Mesodermal cell (in vitro differentiated cells): ENCODE results near the gene ARL5C. TPM values are rescaled to one million over a fixed set of nuclear protein-coding genes. Genes with fewer than 3 reads are reported as not detected.

Source experiments
- H3K27ac ChIP-seq: 2 replicates; pipeline ENCODE4 v1.7.0; 2013; ENCODE audit warnings: mild to moderate bottlenecking, low read depth, low read length, moderate library complexity; ENCODE audit not compliant: severe bottlenecking
- H3K36me3 ChIP-seq: 2 replicates; pipeline ENCODE4 v1.7.1; 2013; ENCODE audit warnings: mild to moderate bottlenecking, low read length, moderate library complexity; ENCODE audit not compliant: control insufficient read depth, insufficient read depth
- H3K4me1 ChIP-seq: one replicate; pipeline ENCODE4 v1.7.1; 2013; ENCODE audit warnings: mild to moderate bottlenecking, low read length; ENCODE audit not compliant: insufficient read depth, control insufficient read depth, poor library complexity, severe bottlenecking
- H3K4me3 ChIP-seq: 2 replicates; pipeline ENCODE4 v1.7.0; 2013; ENCODE audit warnings: low read length, control low read depth, mild to moderate bottlenecking; ENCODE audit not compliant: insufficient read depth, poor library complexity, severe bottlenecking; ENCODE audit errors: extremely low read depth
- H3K9me3 ChIP-seq: 2 replicates; pipeline ENCODE4 v1.7.1; 2013; ENCODE audit warnings: mild to moderate bottlenecking, low read length, moderate library complexity; ENCODE audit not compliant: control insufficient read depth
- WGBS, 2 experiments: methylation state at CpG; one replicate each; pipeline ENCODE4 v1.1.5; 2013; ENCODE audit warnings: missing lambda C conversion rate in 2 of 2; ENCODE audit not compliant: insufficient coverage in 2 of 2; 5-methylcytosine and 5-hydroxymethylcytosine counted together
- polyA plus RNA-seq, 2 experiments: library from polyadenylated mRNA; stranded (reverse); fragments of 50-300 nt; gene quantifications; one replicate each; pipeline ENCODE4 v1.2.3, GENCODE V29; 2013

ARL5C gene
- not detected for polyA plus RNA-seq (2013, experiment 1 of 2)
- not detected for polyA plus RNA-seq (2013, experiment 2 of 2)

GRCh38 chr17:39165841-39166349 is at the start of gene ARL5C:
Gene ARL5C, minus strand, starts transcription at chr17:39166161. Its CDS starts 401 bp downstream, at chr17:39165760.
- 84 to 88% methylated on average over 16 to 17 of the region's 17 CpGs for WGBS, 2 experiments
- H3K4me1 ChIP-seq, result peaks cover 6% of the 10 kb centered on the region
- H3K9me3 ChIP-seq, result no peaks in the 10 kb centered on the region
- no peak within 1 kb of the TSS for H3K27ac ChIP-seq
- no peaks in the 10 kb centered on the region for H3K36me3 ChIP-seq
- peak within 1 kb of the TSS; percentile 41 for H3K4me3 ChIP-seq

GRCh38 chr17:39213852-39214251 is 47.9 kb upstream of the ARL5C start:
- H3K4me1 ChIP-seq, result peaks cover 9% of the 10 kb centered on the region
- 72 to 74% methylated on average over 6 to 9 of the region's 9 CpGs for WGBS, 2 experiments
- no peaks in the 10 kb centered on the region for H3K36me3 ChIP-seq
- no peak overlapping the region for H3K4me3 ChIP-seq
- H3K27ac ChIP-seq, result no peak overlapping the region
- H3K9me3 ChIP-seq, result no peaks in the 10 kb centered on the region

- H3K9me3 ChIP-seq, result no peaks in the 10 kb centered on the region
- H3K27ac ChIP-seq, result no peak overlapping the region
- H3K4me1 ChIP-seq, result peaks cover 9% of the 10 kb centered on the region
- 79% methylated on average over 12 to 14 of the region's 16 CpGs for WGBS, 2 experiments
- no peak overlapping the region for H3K4me3 ChIP-seq
- H3K36me3 ChIP-seq, result no peaks in the 10 kb centered on the region
Measured at GRCh38 chr17:39212841-39213480, 47.0 kb upstream of the ARL5C start.

GRCh38 chr17:39212195-39212810 is 46.3 kb upstream of the ARL5C start:
- WGBS, 2 experiments, result 89 to 92% methylated on average over 10 to 11 of the region's 11 CpGs
- no peaks in the 10 kb centered on the region for H3K36me3 ChIP-seq
- H3K4me1 ChIP-seq, result peaks cover 9% of the 10 kb centered on the region
- no peak overlapping the region for H3K4me3 ChIP-seq
- no peaks in the 10 kb centered on the region for H3K9me3 ChIP-seq
- no peak overlapping the region for H3K27ac ChIP-seq

GRCh38 chr17:39210093-39210434 is 44.1 kb upstream of the ARL5C start:
- Histone ChIP-seq H3K4me1 (peaks cover 9% of the 10 kb centered on the region), H3K36me3 (peaks cover 3% of the 10 kb centered on the region), H3K27ac (no peak overlapping the region), H3K9me3 (no peaks in the 10 kb centered on the region), H3K4me3 (peak overlapping the region; percentile 8)
- 24 to 27% methylated on average over 11 to 20 of the region's 22 CpGs for WGBS, 2 experiments

GRCh38 chr17:39209317-39210092 is 43.5 kb upstream of the ARL5C start:
- 11 to 13% methylated on average over 28 to 32 of the region's 39 CpGs for WGBS, 2 experiments
- Histone ChIP-seq H3K4me3 (peak overlapping the region; percentile 8), H3K9me3 (no peaks in the 10 kb centered on the region), H3K36me3 (peaks cover 8% of the 10 kb centered on the region), H3K4me1 (peaks cover 9% of the 10 kb centered on the region), H3K27ac (no peak overlapping the region)

- Histone ChIP-seq H3K27ac (no peak overlapping the region), H3K4me1 (peaks cover 9% of the 10 kb centered on the region), H3K9me3 (no peaks in the 10 kb centered on the region), H3K4me3 (no peak overlapping the region), H3K36me3 (peaks cover 15% of the 10 kb centered on the region)
- WGBS, 2 experiments, result 74 to 76% methylated on average over 4 to 8 of the region's 8 CpGs
Measured at GRCh38 chr17:39208893-39209292, 42.9 kb upstream of the ARL5C start.

GRCh38 chr17:39208136-39208535 is 42.2 kb upstream of the ARL5C start:
- Histone ChIP-seq H3K9me3 (no peaks in the 10 kb centered on the region), H3K4me1 (peaks cover 9% of the 10 kb centered on the region), H3K27ac (no peak overlapping the region), H3K4me3 (no peak overlapping the region), H3K36me3 (peaks cover 22% of the 10 kb centered on the region)
- WGBS, 2 experiments, result 79 to 85% methylated on average over 4 to 6 of the region's 7 CpGs

- Histone ChIP-seq H3K4me3 (no peak overlapping the region), H3K4me1 (peaks cover 13% of the 10 kb centered on the region), H3K9me3 (no peaks in the 10 kb centered on the region), H3K27ac (no peak overlapping the region), H3K36me3 (peaks cover 46% of the 10 kb centered on the region)
- WGBS, 2 experiments, result 94 to 100% methylated on average over 2 to 3 of the region's 3 CpGs
Measured at GRCh38 chr17:39205112-39205526, 39.2 kb upstream of the ARL5C start.

- Histone ChIP-seq H3K9me3 (no peaks in the 10 kb centered on the region), H3K36me3 (peaks cover 46% of the 10 kb centered on the region), H3K4me3 (no peak overlapping the region), H3K4me1 (peaks cover 8% of the 10 kb centered on the region), H3K27ac (no peak overlapping the region)
- WGBS, 2 experiments, result 100% methylated on average over 1 to 2 of the region's 8 CpGs
Measured at GRCh38 chr17:39204245-39204644, 38.3 kb upstream of the ARL5C start.
